CD4-positive, alpha-beta memory T cell (primary cell): ENCODE results near the gene PI4KA. TPM values are rescaled to one million over a fixed set of nuclear protein-coding genes. Genes with fewer than 3 reads are reported as not detected.

Experiments
- CTCF ChIA-PET: fragments of 350-600 bp; sonication (Branson Sonifier 250); formaldehyde crosslinking; loops from one replicate; lab custom pipeline; 2021; ENCODE audit warnings: inconsistent platforms; ENCODE audit not compliant: partially characterized antibody; lab: Charles Lee
- POLR2A ChIA-PET: fragments of 350-600 bp; sonication (Branson Sonifier 250); formaldehyde crosslinking; loops from one replicate; lab custom pipeline; 2021; ENCODE audit not compliant: partially characterized antibody; lab: Charles Lee
- DNase-seq, 5 donors: peaks; one replicate each; pipeline versions ENCODE4 v3.0.0 to v3.0.0-alpha.2; 2020 to 2022; ENCODE audit warnings: mixed read lengths in 1 of 5
- H3K27ac ChIP-seq: one replicate; pipeline ENCODE4 v1.7.0; 2013; ENCODE audit warnings: low read depth, low read length
- H3K27me3 ChIP-seq: 2 replicates; pipeline ENCODE4 v1.7.0; 2013; ENCODE audit warnings: mild to moderate bottlenecking, low read length, moderate library complexity; ENCODE audit not compliant: insufficient read depth
- H3K36me3 ChIP-seq: 2 replicates; pipeline ENCODE4 v1.7.0; 2013; ENCODE audit warnings: mild to moderate bottlenecking, low read length, moderate library complexity; ENCODE audit not compliant: insufficient read depth
- H3K4me1 ChIP-seq: 2 replicates; pipeline ENCODE4 v1.7.0; 2013; ENCODE audit warnings: mild to moderate bottlenecking, low read length, moderate library complexity; ENCODE audit not compliant: insufficient read depth
- H3K4me3 ChIP-seq, 2 donors: one replicate each; pipeline ENCODE4 v1.7.0; 2013; ENCODE audit warnings: low read length in 2 of 2, mild to moderate bottlenecking in 1 of 2
- H3K9me3 ChIP-seq, 2 donors: one replicate each; pipeline ENCODE4 v1.7.0; 2013; ENCODE audit warnings: low read length in 2 of 2, control low read depth in 1 of 2; ENCODE audit not compliant: control insufficient read depth in 1 of 2
- H3K27ac Mint-ChIP-seq, 7 donors: one replicate each; pipeline ENCODE4 v1.8.0; 2020 to 2021; ENCODE audit warnings: mixed read lengths in 7 of 7, mild to moderate bottlenecking in 6 of 7, inconsistent platforms in 3 of 7, moderate library complexity in 3 of 7
- H3K27me3 Mint-ChIP-seq, 2 donors: one replicate each; pipeline ENCODE4 v1.8.0; 2020 to 2021; ENCODE audit warnings: mixed read lengths in 2 of 2
- H3K36me3 Mint-ChIP-seq, 2 donors: one replicate each; pipeline ENCODE4 v1.8.0; 2020 to 2021; ENCODE audit warnings: mixed read lengths in 2 of 2, inconsistent platforms in 1 of 2, mild to moderate bottlenecking in 1 of 2
- H3K4me1 Mint-ChIP-seq, 4 donors: one replicate each; pipeline ENCODE4 v1.8.0; 2020 to 2021; ENCODE audit warnings: mixed read lengths in 4 of 4, mild to moderate bottlenecking in 1 of 4
- H3K4me3 Mint-ChIP-seq, 8 donors: one replicate each; pipeline ENCODE4 v1.8.0; 2020 to 2021; ENCODE audit warnings: mixed read lengths in 8 of 8, mild to moderate bottlenecking in 7 of 8, moderate library complexity in 6 of 8, inconsistent platforms in 3 of 8
- H3K9me3 Mint-ChIP-seq, 8 donors: one replicate each; pipeline ENCODE4 v1.8.0; 2020 to 2021; ENCODE audit warnings: mixed read lengths in 8 of 8, mild to moderate bottlenecking in 5 of 8, inconsistent platforms in 3 of 8, moderate library complexity in 1 of 8
- intact Hi-C: fragments of 100-400 bp; cut with micrococcal nuclease; formaldehyde crosslinking; loops from one replicate; pipeline ENCODE4 v1.15.1; 2023
- polyA plus RNA-seq, 2 donors: library from polyadenylated mRNA; unstranded; fragments of 300-500 nt; fragmentation: Illumina TruSeq; gene quantifications; one replicate each; pipeline ENCODE4 v1.2.3, GENCODE V29; 2021
- total RNA-seq, 2 experiments: library from RNA; stranded (reverse); gene quantifications; one replicate each; pipeline ENCODE4 v1.2.3, GENCODE V29; 2021

Gene PI4KA
- total and polyA plus RNA-seq, 4 experiments from 2014 or later: 31.5 to 145 (median 110) TPM

GRCh38 chr22:20867179-20868024, 8.8 kb upstream of the PI4KA start:
- H3K9me3 ChIP-seq: no peaks in the 10 kb centered on the region
- no peak overlapping the region for H3K4me3 ChIP-seq
- no peak overlapping the region for H3K27ac ChIP-seq
- Mint-ChIP-seq H3K4me3 (peak overlapping the region in 3 of 8 donors; percentile 26 to 71 (median 60)), H3K27me3 (no peaks in the 10 kb centered on the region), H3K27ac (peak overlapping the region in 5 of 7 donors; percentile 46 to 84 (median 72)), H3K4me1 (peaks cover 9 to 56% (median 31%) of the 10 kb centered on the region in 4 donors), H3K36me3 (peaks cover 21 to 26% of the 10 kb centered on the region in 2 donors), H3K9me3 (no peaks in the 10 kb centered on the region)
- intact Hi-C loops: no loop called here
- CTCF ChIA-PET: no interaction called here
- no peak for DNase-seq
- H3K4me1 ChIP-seq: peaks cover 55% of the 10 kb centered on the region
- H3K36me3 ChIP-seq: peaks cover 11% of the 10 kb centered on the region
- POLR2A ChIA-PET: interaction anchor here (1.4 kb wide), 1 partner anchor 8 kb away, joined by 5 read pairs; the partner anchor contains the start of genes PI4KA and SNAP29
- H3K27me3 ChIP-seq: no peaks in the 10 kb centered on the region

- H3K36me3 Mint-ChIP-seq: peaks cover 26 to 29% of the 10 kb centered on the region in 2 donors
- H3K9me3 Mint-ChIP-seq: no peaks in the 10 kb centered on the region
- H3K27me3 Mint-ChIP-seq: no peaks in the 10 kb centered on the region
- intact Hi-C loops: no loop called here
- DNase-seq: no peak
- peak overlapping the region in 5 of 7 donors; percentile 12 to 72 (median 60) for H3K27ac Mint-ChIP-seq
- POLR2A ChIA-PET: no interaction called here
- Histone ChIP-seq H3K27me3 (no peaks in the 10 kb centered on the region), H3K4me3 (no peak overlapping the region), H3K27ac (no peak overlapping the region), H3K36me3 (peaks cover 11% of the 10 kb centered on the region), H3K9me3 (no peaks in the 10 kb centered on the region), H3K4me1 (peaks cover 55% of the 10 kb centered on the region)
- H3K4me3 Mint-ChIP-seq: no peak overlapping the region
- peaks cover 15 to 62% (median 37%) of the 10 kb centered on the region in 4 donors for H3K4me1 Mint-ChIP-seq
- CTCF ChIA-PET: no interaction called here
Measured at GRCh38 chr22:20866736-20867135, 8.1 kb upstream of the PI4KA start.

- no peaks in the 10 kb centered on the region for H3K27me3 ChIP-seq
- Mint-ChIP-seq H3K36me3 (peaks cover 26 to 27% of the 10 kb centered on the region in 2 donors), H3K27ac (peak overlapping the region in 2 of 7 donors; percentile 43 to 72), H3K9me3 (no peaks in the 10 kb centered on the region), H3K4me1 (peaks cover 15 to 66% (median 40%) of the 10 kb centered on the region in 4 donors), H3K4me3 (no peak overlapping the region), H3K27me3 (no peaks in the 10 kb centered on the region)
- CTCF ChIA-PET: no interaction called here
- H3K9me3 ChIP-seq: no peaks in the 10 kb centered on the region
- DNase-seq: no peak
- peaks cover 10% of the 10 kb centered on the region for H3K36me3 ChIP-seq
- intact Hi-C loops: no loop called here
- POLR2A ChIA-PET: interaction anchor here (0.9 kb wide), 1 partner anchor 9 kb away, joined by 3 read pairs; no protein-coding TSS in a partner anchor
- H3K4me1 ChIP-seq: peaks cover 57% of the 10 kb centered on the region
- no peak overlapping the region for H3K4me3 ChIP-seq
- H3K27ac ChIP-seq: no peak overlapping the region
Measured at GRCh38 chr22:20865875-20866445, 7.3 kb upstream of the PI4KA start.

- Histone ChIP-seq H3K27me3 (no peaks in the 10 kb centered on the region), H3K27ac (no peak overlapping the region), H3K4me3 (no peak overlapping the region), H3K4me1 (peaks cover 63% of the 10 kb centered on the region), H3K36me3 (peaks cover 4% of the 10 kb centered on the region), H3K9me3 (no peaks in the 10 kb centered on the region)
- ChIA-PET POLR2A (interaction anchor here (0.9 kb wide), 1 partner anchor 8 kb away, joined by 3 read pairs; no protein-coding TSS in a partner anchor), CTCF (no interaction called here)
- peaks cover 26 to 27% of the 10 kb centered on the region in 2 donors for H3K36me3 Mint-ChIP-seq
- no peaks in the 10 kb centered on the region for H3K9me3 Mint-ChIP-seq
- peaks cover 15 to 73% (median 45%) of the 10 kb centered on the region in 4 donors for H3K4me1 Mint-ChIP-seq
- DNase-seq: no peak
- no peaks in the 10 kb centered on the region for H3K27me3 Mint-ChIP-seq
- H3K27ac Mint-ChIP-seq: no peak overlapping the region
- intact Hi-C loops: no loop called here
- no peak overlapping the region for H3K4me3 Mint-ChIP-seq
Measured at GRCh38 chr22:20865331-20865730, 6.7 kb upstream of the PI4KA start.

- H3K36me3 Mint-ChIP-seq: peaks cover 25 to 26% of the 10 kb centered on the region in 2 donors
- POLR2A ChIA-PET: no interaction called here
- H3K27ac Mint-ChIP-seq: peak overlapping the region in 2 of 7 donors; percentile 0 to 47
- peaks cover 71% of the 10 kb centered on the region for H3K4me1 ChIP-seq
- H3K27ac ChIP-seq: no peak overlapping the region
- no peaks in the 10 kb centered on the region for H3K9me3 Mint-ChIP-seq
- no peak overlapping the region for H3K4me3 ChIP-seq
- no peak overlapping the region for H3K4me3 Mint-ChIP-seq
- peaks cover 18 to 79% (median 52%) of the 10 kb centered on the region in 4 donors for H3K4me1 Mint-ChIP-seq
- H3K36me3 ChIP-seq: no peaks in the 10 kb centered on the region
- CTCF ChIA-PET: no interaction called here
- no peaks in the 10 kb centered on the region for H3K27me3 Mint-ChIP-seq
- no peaks in the 10 kb centered on the region for H3K27me3 ChIP-seq
- DNase-seq: no peak
- no peaks in the 10 kb centered on the region for H3K9me3 ChIP-seq
- intact Hi-C loops: no loop called here
Measured at GRCh38 chr22:20864186-20864908, 5.7 kb upstream of the PI4KA start.

GRCh38 chr22:20863366-20863765, 4.8 kb upstream of the PI4KA start:
- POLR2A ChIA-PET: no interaction called here
- Histone ChIP-seq H3K27me3 (no peaks in the 10 kb centered on the region), H3K4me1 (peaks cover 73% of the 10 kb centered on the region), H3K36me3 (no peaks in the 10 kb centered on the region), H3K27ac (no peak overlapping the region), H3K9me3 (no peaks in the 10 kb centered on the region), H3K4me3 (no peak overlapping the region)
- no peaks in the 10 kb centered on the region for H3K9me3 Mint-ChIP-seq
- intact Hi-C loops: no loop called here
- peaks cover 18 to 84% (median 52%) of the 10 kb centered on the region in 4 donors for H3K4me1 Mint-ChIP-seq
- H3K36me3 Mint-ChIP-seq: peaks cover 23 to 24% of the 10 kb centered on the region in 2 donors
- CTCF ChIA-PET: no interaction called here
- peak overlapping the region in 4 of 7 donors; percentile 37 to 81 (median 48) for H3K27ac Mint-ChIP-seq
- H3K27me3 Mint-ChIP-seq: no peaks in the 10 kb centered on the region
- H3K4me3 Mint-ChIP-seq: no peak overlapping the region
- no peak for DNase-seq

- Mint-ChIP-seq H3K27me3 (no peaks in the 10 kb centered on the region), H3K27ac (peak overlapping the region in 2 of 7 donors; percentile 39 to 43), H3K4me1 (peaks cover 21 to 84% (median 55%) of the 10 kb centered on the region in 4 donors), H3K9me3 (no peaks in the 10 kb centered on the region), H3K4me3 (no peak overlapping the region), H3K36me3 (peaks cover 22 to 25% of the 10 kb centered on the region in 2 donors)
- H3K9me3 ChIP-seq: no peaks in the 10 kb centered on the region
- H3K27ac ChIP-seq: no peak overlapping the region
- H3K27me3 ChIP-seq: no peaks in the 10 kb centered on the region
- CTCF ChIA-PET: no interaction called here
- H3K36me3 ChIP-seq: no peaks in the 10 kb centered on the region
- H3K4me3 ChIP-seq: no peak overlapping the region
- intact Hi-C loops: no loop called here
- POLR2A ChIA-PET: no interaction called here
- DNase-seq: no peak
- H3K4me1 ChIP-seq: peaks cover 68% of the 10 kb centered on the region
Measured at GRCh38 chr22:20862540-20862939, 3.9 kb upstream of the PI4KA start.
